GM11168 (cell line): ENCODE data around the gene GLIS1.

Experiments used
- in situ Hi-C: fragments of 300-500 bp; cut with MboI; formaldehyde crosslinking; loops from one replicate; pipeline ENCODE4 v1.12.0; 2022; ENCODE audit warnings: low sequenced_read_pairs; ENCODE audit not compliant: unreplicated experiment

GLIS1 gene

DNA sequence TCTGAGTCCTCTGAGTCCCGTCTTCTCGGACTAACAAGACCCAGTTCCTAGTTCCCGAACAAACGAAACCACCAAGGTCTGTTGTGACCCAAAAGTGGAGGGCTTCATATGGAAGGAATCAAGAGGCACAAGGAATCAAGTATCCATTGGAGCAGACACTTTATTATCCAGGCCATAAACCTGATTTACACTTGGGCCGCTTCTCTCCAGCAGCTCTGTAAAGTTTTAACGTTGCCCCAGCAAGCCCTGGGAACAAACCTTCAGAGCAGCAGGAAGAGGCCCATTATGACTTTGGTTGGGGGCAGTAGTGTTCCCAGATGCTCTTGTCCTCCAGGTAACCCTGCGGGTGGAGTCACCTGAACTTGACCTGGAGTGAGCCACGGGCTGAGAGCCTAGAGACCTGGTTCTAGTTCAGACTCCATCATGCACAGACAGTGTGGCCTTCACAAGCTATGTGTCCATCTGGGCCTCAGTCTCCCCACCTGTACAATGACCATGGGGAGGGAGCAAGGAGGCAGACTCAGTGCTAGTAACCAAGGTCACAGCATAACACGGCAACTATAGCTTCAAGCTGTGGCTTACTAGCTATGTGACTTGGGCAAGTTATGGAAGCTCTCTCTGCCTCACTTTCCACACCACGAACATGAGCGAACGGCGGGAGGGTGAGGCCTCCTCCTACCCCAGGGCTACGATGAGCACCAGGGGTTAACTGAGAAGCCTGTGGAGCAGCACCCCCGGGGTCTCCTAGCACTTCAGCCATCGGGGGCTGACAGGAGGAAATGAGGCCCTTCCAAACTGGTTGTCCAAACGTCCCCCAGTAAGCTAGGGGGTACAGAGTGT, 95.7 kb downstream of the GLIS1 start:
- in situ Hi-C loops = no loop called here

DNA sequence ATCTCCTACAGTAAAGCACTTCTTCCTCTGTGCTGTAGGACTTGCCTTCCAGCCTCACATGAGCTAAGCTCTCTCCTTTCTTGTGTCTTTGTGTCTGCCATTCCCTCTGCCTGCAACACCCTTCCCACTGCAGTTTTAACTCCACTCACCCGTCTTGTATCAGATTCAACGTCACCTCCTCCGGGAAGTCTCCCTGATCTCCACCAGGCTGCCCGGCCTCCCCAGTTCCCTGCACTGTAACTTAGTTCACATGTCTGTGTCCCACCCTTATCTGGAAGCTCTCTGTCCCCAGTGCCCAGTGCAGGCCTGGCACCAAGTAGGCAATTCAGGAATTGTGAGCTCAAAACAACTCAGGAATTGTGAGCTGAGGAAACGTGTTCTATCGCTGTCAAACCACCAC, 96.4 kb downstream of the GLIS1 start:
- in situ Hi-C loops = no loop called here

DNA sequence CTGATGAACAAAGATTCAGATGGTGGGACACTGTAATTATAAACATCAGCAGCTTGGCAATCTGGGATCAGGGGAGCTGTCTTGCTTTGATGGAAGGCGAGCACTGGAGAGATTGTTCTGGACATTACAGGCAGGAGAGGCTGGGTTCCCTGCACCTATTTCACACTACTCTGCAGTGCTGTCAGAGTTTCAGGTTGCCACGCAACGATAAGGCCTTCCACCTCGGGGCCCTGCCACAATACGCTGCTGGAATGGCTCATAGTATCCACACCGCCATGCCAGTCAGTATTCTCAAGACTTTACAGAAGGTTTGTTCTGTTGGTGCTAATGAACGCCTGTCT, 96.8 kb downstream of the GLIS1 start:
- in situ Hi-C loops = no loop called here

DNA sequence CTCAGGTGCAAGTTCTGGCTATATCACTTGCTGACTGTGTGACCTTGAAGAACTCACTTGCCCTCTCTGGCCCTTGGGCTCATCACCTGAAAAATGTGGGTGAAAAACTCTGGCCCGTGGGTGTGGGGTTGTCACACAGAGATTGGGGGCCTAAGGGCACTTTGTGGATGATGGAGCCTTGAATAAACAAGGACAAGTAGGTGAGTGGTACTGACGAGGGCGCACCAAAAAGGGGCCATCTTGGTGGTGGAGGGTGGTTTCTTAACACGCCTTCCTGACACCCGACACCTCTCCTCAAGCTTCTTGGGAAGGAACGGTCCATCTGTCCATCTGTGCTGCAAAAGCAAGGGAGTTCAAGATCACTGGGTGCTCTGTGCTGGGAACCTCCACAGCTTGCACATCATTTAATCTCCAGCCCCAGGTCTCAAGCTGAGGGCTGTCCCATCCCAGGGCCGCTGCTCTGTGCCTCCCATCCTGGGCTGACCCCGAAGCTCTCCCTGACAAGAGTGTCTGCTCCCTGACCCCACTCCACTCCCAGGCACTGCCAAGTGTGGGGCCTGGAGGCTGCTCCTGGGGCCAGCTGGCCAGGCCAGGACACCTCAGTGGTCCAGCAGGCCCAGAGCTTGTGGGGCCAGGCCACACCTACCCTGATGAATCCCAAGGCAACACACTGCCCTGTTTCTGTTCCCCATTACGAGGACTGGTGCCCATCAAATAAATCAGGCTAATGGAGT, 97.3 kb downstream of the GLIS1 start:
- in situ Hi-C loops = no loop called here

DNA sequence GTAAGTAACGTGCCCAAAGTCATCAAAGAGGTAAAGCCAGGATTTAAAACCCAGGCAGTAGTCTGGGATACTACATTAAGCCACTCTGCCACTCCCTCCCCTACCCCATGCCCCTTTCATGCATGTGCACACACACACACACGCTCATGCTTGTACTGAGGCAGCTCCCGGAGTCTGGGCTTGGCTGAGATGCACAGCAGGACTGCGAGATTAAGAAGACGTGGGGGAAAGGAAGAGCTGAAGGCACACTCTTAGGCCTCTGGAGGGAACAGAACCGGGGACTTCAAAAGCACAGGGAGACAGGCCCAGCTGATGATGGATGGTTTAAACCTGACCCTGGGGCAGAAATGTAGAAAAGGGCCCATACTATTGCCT, 98.3 kb downstream of the GLIS1 start:
- in situ Hi-C loops = no loop called here

DNA sequence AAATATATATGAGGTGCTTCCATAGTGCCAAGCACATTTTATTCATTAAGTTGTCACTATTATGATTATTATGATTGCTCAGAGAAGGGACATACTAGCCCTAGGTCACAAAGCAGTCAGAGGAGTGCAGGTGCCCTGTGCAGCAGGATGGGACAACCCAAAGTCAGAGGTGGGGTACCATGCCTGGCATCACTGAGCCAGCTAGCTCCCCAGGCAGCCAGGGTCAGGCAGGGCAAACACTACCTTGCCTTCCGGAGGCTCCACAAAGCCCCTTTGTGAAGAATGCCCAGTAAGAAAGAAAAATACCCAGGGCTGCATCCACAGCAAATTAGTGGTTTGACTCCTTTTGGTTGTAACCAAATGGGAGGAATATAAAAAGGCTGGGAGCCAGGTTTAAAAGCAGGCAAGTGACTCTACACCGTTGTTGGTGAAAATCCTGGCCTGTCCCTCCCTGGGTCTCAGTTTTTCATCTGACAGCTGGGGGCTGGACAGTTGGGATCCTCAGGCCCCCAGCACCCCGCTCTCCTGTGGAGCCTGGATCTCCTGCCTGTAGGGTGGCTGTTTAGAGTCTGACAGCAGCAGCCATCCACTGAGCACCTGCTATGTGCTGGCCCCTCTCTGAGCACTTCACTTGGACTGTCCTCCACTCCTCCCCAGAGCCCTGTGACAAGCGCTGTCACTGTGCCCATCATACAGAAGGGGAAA, 98.8 kb downstream of the GLIS1 start:
- in situ Hi-C loops = no loop called here

DNA sequence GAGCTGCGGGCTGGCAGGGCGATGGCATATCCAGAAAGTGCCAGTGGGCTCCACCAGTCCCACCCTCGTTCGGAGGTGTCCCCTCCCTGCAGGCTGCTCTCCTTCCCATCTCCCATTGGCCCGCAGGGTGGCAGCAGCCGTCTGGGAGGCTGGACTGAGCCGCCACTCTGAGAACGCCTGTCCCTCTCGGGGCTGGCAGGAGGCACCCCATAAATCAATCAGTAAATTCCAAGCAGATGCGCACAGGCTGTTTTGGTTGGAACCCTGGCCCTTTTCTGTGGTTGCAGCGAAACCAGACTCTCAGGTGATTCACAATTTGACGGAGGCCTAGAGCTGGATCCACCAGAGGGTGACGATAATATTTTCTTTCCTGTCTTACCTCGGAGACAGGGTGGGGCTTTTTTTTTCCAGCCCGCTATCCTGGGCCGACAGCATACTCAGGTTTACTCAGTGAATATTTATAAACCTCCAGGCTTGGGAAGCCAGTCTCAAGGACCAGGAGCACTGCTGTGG, 99.7 kb downstream of the GLIS1 start:
- in situ Hi-C loops = no loop called here

DNA sequence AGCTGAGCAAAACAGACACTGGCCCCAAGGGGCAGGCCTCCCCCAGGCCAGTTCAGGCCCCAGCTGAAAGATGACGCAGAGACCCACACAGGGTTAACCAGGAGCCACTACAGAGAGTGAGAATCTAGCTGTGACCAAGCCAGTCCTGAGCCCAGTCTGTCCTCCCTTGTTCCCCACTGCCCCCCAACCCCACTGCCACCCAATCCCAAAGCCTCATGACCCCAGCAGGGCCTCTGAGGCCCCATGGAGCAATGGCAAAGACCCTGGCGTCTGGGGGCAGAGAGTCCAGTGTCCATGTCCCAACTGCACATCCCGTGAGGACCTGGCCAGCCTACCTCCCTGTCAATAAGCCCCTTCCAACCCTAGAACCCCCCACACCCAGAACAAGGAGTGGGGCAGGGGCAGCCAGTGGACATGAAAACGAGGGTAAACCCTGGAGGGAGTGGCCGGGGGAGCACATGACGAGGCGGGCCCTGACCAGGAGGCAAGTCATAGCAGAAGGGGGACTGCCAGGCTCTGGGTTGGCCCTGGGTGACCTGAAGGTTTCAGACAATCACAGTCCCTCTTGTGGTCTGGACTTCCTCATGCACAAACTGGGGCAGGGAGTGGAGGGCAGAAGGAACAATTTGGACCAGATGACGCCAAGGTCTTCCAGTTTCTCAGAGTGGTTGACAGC, 100.5 kb downstream of the GLIS1 start:
- in situ Hi-C loops = no loop called here

DNA sequence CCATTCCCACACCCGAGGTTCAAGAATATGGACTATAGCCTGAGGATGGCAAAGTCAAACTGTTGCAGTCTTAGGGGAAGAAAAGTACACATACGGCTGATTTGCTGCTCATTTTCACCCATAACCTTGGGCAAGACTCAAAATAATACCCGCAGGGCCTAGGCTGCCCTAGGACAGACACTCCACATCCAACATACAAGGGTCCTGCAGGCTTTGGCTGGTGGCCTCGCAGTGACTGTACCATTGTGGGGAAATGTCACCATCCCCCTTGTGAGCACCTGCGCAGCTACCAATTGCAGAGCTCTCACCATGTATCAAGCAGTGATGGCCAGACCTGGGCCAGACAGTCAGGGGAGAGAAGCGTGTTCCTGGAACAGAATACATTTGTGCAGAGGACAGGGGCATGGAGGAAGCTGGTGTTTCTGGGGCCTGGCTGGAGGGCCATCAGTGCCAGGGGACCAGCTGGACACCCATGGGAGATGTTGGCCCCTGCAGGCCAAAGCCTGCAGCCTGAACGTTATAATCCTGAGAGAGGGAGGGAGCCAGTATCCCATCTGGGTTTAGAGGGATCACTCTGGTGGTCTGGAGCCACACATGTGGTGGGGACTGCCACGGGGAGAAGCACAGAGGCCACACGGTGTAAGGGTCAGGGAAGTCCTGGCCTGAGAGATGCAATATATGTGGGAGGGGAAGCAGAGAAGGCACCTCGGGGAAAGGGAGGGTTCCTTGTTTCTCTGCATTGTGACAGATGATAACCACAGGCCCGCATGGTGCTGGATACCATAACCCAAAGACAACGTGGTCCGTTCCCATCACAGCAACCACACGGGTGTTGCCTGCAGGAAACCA, 101.2 kb downstream of the GLIS1 start:
- in situ Hi-C loops = no loop called here

DNA sequence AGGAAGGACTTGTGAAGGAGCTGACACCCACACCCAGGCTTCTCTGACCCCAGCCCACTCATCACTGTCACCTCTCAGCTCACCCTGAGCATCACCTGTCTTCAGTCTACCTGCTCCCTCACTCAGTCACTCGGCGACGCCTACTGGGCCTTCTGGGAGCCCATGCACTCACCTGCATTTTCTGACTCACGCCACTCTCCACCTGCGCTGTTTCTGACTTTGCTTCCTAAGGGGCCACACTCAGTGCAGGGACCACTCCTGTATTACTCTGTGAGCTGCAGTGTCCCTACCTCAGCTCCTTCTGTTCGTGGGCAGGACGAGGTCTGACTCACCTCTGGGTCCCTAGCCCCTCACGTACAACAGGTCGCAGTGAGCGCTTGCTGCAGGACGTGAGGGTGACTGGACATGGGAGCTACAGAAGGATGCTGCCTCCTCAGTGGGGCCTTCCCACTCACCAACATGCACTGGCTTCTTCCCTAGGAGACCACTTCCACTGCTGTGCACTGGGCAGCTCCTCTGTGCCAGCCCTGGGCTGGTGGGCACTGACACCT, 102.3 kb downstream of the GLIS1 start:
- in situ Hi-C loops = no loop called here

DNA sequence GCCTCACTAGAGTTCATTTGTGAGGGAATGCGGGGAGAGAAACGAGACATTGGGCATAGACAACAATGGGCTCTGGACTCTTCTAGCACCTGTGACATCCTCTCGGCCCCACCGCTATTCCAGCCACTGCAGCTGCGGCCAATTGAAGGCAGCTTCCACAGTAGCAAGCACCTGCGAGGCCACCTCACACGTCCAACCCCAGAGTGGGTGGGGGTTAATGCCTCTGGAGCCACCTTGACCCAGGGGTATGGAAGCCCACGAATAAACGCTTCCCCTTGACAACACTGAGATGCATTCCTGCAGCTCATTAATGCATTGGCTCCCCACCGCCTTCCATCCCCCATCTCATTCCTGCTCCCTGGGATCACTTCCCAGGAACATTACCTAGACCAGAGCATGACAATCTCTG, 104.4 kb downstream of the GLIS1 start:
- in situ Hi-C loops = no loop called here

DNA sequence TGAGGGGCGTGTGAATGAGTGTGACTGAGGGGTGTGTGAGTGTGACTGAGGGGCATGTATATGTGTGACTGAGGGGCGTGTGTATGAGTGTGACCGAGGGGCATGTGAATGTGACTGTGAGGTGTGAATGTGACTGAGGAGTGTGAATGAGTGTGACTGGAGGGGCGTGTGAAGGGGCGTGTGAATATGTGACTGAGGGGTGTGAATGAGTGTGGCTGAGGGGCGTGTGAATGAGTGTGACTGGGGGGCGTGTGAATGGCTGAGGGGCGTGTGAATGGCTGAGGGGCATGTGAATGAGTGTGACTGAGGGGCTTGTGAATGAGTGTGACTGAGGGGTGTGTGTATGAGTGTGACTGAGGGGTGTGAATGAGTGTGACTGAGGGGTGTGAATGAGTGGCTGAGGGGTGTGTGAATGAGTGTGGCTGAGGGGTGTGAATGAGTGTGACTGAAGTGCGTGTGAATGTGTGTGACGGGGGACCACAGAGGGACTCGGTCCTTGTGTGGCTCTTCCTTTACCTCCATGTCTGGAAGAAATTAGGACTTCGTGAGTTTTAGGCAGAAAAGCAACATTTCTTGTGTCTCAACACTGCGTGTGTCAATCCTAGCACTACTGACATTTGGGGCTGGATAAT, 105.8 kb downstream of the GLIS1 start:
- in situ Hi-C loops = no loop called here

DNA sequence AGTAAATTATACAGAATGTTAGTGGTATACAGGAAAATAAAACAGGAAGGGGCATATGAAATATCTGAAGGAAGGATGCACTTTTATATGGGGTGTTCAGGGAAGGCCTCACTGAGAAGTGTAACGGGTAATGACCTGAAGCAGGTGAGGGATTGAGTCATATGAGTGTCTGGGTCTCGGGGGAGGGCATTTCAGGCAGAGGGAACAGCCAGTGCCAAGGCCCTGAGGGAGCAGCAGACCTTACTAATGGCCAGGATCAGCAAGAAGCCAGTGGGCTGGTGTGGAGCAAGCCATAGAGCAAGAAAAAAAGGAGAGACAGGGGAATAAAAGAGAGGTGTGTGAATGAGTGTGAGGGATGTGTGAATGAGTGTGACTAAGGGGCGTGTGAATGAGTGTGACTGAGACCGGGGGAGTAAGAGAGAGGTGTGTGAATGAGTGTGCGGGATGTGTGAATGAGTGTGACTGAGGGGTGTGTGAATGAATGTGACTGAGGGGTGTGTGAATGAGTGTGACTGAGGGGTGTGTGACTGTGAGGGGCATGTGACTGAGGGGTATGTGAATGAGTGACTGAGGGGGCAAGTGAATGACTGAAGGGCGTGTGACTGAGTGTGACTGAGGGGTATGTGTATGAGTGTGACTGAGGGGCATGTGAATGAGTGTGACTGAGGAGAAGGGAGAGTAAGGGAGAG, 107.2 kb downstream of the GLIS1 start:
- in situ Hi-C loops = no loop called here

DNA sequence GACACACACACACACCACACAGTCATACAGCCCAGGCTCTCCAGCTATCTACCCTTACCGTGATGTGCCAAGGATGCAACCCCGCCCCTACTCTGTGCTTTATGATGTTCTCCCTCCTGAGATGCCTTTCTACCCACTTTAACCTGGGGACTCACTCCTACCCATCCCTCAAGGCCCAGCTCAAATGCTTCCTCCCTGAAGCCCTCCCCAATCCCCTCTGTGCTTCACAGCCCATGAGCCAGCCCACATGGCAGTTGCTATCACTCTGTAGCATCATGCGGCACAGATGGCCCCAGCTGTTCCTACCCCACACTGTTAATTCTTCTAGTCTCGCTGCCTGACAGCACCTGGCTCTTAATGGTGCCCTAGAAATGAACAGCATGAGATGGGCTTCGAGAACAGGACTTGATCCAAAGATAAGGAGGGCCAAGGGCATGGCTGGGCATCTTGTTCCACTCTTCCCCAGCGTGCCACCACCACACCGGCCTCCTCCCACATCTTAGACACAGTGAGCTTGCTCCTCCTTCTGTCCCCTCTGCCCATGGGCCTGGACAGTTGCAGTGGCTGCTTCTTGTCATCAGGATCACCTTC, 109.8 kb downstream of the GLIS1 start:
- in situ Hi-C loops = no loop called here

DNA sequence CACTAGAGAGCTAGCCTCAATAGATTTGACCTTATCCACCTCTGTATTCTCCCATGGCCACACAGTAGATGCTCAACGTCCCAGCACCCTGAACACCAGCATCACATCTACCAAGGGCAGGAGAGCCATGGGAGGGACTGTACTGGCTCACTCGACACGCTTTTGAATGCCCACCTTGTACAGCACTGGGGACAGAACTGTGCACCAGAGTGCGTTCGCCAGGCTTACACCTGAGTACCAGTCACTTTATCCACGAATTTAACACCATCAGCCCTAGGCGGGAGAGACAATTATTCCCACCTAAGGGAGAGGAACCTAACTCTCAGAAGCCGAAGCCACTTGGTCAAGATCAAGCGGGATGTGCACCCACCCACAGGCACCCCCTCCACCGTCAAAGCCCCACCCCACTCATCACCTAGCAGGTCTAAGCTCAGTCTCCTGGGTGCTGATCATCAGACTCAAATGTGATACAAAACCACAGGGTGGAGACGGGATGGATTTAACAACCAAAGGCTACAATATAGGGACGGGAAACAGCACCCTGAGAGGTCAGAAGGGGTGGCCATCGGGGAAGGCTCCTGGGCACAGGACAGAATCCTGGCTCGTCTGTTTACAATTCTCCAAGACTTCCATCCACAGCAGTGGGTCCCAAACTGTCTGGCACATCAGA, 110.5 kb downstream of the GLIS1 start:
- in situ Hi-C loops = no loop called here

DNA sequence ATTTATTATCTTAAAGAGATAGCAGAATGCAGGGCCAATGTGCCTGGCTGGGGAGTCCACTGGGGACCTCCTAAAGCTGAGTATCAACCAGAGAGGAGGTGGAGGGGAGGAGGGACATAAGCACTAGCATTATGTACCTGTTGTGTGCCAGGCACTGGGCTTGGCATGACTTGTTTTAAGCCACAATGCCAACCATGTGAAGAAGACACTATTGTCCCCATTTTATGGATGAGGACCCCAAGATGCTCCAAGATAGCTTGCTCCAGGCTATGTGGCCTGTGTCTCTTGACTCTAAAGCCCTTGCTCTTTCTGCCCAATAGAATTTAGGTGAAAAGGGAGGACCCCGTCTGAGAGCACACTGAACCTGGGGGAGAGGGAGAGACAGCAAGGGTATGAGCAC, 111.3 kb downstream of the GLIS1 start:
- in situ Hi-C loops = no loop called here

DNA sequence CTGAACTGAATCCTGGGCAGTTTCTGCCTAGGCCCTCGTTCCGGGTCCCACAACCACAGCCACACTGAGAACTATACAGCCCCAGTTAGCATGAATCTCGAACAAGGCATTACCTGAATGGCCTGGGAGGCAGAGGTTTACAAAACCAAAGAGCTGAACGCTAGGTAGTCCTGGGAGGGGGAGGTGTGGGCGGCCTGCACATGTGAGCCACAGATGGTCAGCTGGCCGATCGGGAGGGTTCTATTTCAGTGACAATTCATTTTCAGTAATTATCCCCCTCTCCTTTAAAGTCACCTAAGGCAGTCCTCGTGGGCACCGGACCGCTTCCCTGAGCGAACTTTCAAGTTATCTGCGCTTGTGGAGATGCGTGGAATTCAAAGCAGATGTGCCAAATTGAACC, 111.9 kb downstream of the GLIS1 start:
- in situ Hi-C loops = no loop called here
